GM19025 (cell line): Measurements from ENCODE around the gene SIM2.

Source experiments
- ATAC-seq: cut with Tn5 transposase; IDR thresholded peaks from one replicate; pipeline ENCODE4 v1.9.1; 2021; ENCODE audit warnings: mild to moderate bottlenecking, low read depth, moderate library complexity; ENCODE audit not compliant: unreplicated experiment

Gene SIM2

GRCh38 chr21:36732761-36733160 lies 33.8 kb downstream of the SIM2 start:
- ATAC-seq, result no peak

GRCh38 chr21:36733857-36734256 lies 34.9 kb downstream of the SIM2 start:
- ATAC-seq, result no peak

GRCh38 chr21:36734367-36735200 lies 35.7 kb downstream of the SIM2 start:
- no peak for ATAC-seq

GRCh38 chr21:36735201-36735515 lies 36.2 kb downstream of the SIM2 start:
- no peak for ATAC-seq

- no peak for ATAC-seq
These were observed 36.9 kb downstream of the SIM2 start for GRCh38 chr21:36735724-36736320.

- ATAC-seq, result no peak
These were observed 39.7 kb downstream of the SIM2 start for GRCh38 chr21:36738489-36739126.

GRCh38 chr21:36741506-36741905 lies 42.6 kb downstream of the SIM2 start:
- no peak for ATAC-seq

GRCh38 chr21:36743008-36743407 lies 44.1 kb downstream of the SIM2 start:
- no peak for ATAC-seq

GRCh38 chr21:36743446-36743845 lies 44.5 kb downstream of the SIM2 start:
- no peak for ATAC-seq

GRCh38 chr21:36744190-36744559 lies 45.3 kb downstream of the SIM2 start:
- ATAC-seq, result no peak

GRCh38 chr21:36744560-36745231 lies 45.8 kb downstream of the SIM2 start:
- no peak for ATAC-seq

GRCh38 chr21:36745459-36745858 lies 46.5 kb downstream of the SIM2 start:
- ATAC-seq, result no peak

- ATAC-seq, result no peak
These were observed 48.3 kb downstream of the SIM2 start for GRCh38 chr21:36747041-36747814.

- ATAC-seq, result no peak
These were observed 49.0 kb downstream of the SIM2 start for GRCh38 chr21:36747815-36748383.

GRCh38 chr21:36749935-36750575 lies 51.1 kb downstream of the SIM2 start:
- no peak for ATAC-seq

GRCh38 chr21:36750576-36750959 lies 51.7 kb downstream of the SIM2 start:
- ATAC-seq, result no peak

GRCh38 chr21:36751383-36751782 lies 52.5 kb downstream of the SIM2 start:
- no peak for ATAC-seq

- ATAC-seq, result no peak
These were observed 54.6 kb downstream of the SIM2 start for GRCh38 chr21:36753556-36753955.

- no peak for ATAC-seq
These were observed 55.5 kb downstream of the SIM2 start for GRCh38 chr21:36754241-36754898.
